ENCODE results near the gene RABL6.
"Not testable (repeated sequence)": the region's sequence is repeated elsewhere in the genome, so short reads cannot be mapped to it uniquely, and the experiment has no call there.

The RABL6 gene

DNA sequence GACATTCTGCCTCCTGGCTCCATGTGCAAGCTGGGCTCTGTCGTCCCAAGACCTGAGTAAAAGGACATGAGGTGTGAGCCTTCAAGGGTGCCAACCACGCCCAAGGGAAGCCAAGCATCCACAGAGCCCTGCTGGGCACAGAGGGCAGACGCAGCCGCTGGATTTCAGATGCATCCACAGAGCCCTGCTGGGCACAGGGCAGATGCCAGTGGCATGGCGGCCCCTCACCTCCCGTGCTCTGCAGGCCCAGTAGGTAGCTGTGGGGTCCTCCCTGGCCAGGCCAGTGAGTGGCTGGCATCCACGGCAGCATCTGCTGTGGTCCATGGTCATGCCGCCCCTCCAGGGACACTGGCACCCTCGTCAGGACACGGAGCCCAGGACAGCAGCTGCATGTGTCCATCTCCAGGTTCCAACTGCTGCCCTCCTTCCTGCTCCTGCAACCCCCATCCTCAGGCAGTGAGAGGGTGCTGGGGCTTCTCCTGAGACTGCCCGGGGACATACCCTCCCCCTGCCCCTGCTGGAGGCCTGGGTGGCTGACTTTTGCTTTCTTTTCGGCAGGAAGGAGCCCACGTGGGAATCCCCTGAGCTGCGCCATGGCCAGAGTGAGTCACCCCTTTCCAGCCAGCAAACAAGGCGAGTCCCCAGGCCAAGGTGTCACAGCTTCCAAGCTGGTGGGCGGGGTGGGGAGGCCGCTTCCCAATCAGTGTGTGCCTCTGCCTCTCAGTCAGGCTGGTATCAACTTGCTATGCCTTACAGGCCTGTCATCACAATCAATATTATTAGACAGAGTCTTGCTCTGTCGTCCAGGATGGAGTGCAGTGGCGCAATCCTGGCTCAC, 74.6 kb downstream of the RABL6 start:
- DNase-seq (ENCODE audit: low spot score): no peak

DNA sequence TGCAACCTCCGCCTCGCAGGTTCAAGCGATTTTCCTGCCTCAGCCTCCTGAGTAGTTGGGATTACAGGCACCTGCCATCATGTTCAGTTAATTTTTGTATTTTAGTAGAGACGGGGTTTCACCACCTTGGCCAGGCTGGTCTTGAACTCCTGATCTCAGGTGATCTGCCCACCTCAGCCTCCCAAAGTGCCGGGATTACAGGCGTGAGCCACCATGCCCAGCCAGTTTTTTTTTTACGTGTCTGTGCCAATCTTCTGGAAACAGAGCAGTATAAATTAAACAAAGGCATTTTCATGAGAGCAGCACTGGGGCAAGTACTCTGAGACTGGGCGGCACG, 75.2 kb downstream of the RABL6 start:
- not testable (repeated sequence) for DNase-seq (ENCODE audit: low spot score)

DNA sequence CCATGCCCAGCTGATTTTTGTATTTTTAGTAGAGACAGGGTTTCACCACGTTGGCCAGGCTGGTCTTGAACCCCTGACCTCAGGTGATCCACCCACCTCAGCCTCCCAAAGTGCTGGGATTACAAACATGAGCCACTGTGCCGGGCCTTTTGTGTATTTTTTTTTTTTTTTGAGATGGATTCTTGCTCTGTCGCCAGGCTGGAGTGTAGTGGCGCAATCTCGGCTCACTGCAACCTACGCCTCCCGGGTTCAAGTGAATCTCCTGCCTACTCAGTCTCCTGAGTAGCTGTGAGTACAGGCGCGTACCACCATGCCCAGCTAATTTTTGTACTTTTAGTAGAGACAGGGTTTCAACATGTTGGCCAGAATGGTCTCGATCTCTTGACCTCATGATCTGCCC, 75.9 kb downstream of the RABL6 start:
- not testable (repeated sequence) for DNase-seq (ENCODE audit: low spot score)

DNA sequence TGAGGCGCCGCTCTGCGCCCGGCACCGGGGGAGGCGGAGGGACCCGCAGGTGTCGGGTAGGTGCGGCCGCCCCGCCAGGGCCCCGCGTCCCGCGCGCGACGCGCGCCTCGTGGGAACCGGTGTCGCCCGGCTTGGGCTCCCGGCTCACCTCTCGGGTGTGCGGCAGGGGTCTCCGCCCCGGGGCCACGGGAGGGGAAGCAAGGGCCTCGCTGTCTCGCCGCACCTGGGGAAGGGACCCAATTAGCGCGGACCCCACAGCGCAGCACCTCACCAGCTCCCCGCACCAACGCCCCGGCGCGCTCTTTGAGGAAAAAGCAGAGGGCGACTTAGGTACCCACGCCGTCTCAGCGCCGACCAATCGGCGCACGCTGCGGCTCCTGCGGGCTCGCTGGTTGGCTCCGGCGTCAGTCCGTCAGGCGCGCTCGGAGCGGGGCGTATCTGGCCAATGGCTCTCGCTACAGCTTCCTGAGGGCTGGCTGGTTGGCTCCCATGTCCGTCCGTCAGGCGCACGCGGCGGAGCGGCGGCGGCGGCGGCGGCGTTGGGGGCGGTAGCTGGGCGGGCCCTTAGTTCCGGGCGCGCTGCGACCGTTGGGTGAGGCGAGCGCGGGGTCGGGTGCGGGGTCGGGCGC, 78.3 kb downstream of the RABL6 start, which contains the start of gene TRAF2:
TSS of gene TRAF2 (plus strand) at position 567 of the 629 bp plus-strand sequence. CDS start 12,225 bp downstream, outside the sequence.
- DNase-seq (ENCODE audit: low spot score): peak; percentile 98

DNA sequence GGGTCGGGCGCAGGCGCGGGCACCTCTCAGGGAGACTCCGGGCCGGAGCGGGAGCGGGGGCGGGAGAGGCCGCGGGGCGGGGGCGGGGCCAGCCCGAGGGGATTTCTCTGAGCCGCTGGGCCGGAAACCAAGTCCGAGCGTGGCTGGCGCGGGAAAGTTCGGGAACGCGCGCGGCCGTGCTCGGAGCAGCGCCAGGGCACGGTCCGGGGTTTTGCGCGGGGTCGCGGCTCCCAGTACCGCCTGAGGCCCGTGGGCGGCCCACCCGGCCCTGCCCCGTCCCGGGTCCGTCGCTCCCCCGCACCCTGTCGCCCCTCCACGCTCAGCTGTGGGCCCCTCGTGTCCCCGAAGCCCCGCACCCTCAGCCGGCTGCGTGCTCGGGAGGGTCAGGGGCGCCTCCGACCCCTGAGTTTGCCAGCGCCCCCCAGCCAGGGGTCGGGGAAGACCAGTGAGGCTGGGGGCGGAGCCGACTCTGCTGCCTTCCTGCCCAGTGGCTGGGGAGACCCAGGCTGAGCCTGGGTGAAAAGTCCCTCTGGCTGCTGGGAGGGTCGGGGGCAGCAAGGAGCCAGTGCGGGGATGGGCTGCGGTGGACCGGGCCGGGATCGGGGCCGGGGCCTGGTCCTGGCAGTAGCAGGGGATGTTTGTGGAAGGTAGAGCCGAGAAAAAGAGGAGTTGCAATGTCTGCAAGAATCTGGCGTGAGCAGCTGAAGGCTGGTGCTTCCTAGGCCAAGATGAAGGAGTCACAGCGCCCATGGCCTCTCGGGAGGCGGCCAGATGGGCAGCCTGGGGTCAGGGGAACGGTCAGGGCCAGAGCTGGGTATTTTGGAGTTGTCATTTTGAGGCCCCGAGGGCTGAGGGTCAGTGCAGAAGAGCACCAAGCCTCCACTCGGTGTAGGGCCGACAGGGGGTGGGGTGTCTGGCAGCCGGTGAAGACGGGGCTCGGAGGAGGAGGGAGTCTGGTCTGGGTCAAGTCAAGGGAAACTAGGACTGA, 79.2 kb downstream of the RABL6 start:
- DNase-seq (ENCODE audit: low spot score): no peak

DNA sequence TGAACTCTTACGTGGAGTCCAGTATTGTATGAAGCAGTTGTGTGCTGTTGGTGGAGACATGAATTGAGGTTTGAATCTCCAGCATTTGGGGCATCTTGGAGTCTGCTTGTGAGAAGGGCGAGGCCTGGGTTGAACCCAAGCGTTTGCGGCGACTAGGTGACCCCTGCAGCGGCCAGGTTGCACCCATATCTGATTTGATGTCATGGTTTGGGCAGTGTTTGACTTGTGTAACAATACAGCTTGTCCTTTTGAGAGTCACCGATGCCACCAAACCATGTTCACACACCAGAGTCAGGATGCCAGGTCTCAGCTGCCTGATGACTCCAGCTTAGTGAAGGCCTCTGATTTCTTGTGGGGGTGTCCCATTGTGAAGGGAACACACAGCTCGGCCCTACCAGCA, 80.7 kb downstream of the RABL6 start:
- no peak for DNase-seq (ENCODE audit: low spot score)

DNA sequence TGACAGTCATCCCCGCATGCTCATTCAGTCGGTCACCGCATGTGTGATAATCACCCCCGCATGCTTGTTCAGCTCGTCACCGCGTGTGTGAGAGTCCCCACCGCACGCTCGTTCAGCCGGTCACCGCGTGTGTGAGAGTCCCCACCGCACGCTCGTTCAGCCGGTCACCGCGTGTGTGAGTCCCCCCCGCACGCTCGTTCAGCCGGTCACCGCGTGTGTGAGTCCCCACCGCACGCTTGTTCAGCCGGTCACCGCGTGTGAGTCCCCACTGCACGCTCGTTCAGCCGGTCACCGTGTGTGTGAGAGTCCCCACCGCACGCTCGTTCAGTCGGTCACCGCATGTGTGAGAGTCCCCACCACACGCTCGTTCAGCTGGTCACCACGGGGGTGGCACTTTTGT, 82.1 kb downstream of the RABL6 start:
- DNase-seq (ENCODE audit: low spot score): no peak

DNA sequence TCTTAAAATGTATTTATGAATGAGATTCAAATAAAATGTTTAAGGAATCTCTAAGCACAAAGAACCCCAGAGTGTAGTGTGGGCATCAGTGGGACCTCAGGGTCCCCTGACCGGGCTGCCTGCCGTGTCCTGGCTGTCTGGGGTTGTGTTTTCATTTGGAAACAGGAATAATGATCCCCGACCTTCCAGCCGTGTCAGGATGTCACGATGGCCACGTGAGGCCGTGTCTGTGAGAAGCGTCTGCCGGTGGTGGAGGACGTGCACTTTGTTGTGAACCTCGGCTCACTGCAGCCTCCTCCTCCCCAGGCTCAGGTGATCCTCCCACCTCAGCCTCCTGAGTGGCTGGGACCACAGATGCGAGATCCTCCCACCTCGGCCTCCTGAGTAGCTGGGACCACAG, 82.9 kb downstream of the RABL6 start:
- DNase-seq (ENCODE audit: low spot score): no peak
